GM19372 (cell line): Measurements from ENCODE around the gene MED22.
"Not testable (repeated sequence)": the region's sequence is repeated elsewhere in the genome, so short reads cannot be mapped to it uniquely, and the experiment has no call there.

Source experiments
- ATAC-seq: cut with Tn5 transposase; IDR thresholded peaks from one replicate; pipeline ENCODE4 v1.9.1; 2021; ENCODE audit warnings: mild to moderate bottlenecking, low read depth, moderate library complexity; ENCODE audit not compliant: unreplicated experiment

Gene MED22

DNA sequence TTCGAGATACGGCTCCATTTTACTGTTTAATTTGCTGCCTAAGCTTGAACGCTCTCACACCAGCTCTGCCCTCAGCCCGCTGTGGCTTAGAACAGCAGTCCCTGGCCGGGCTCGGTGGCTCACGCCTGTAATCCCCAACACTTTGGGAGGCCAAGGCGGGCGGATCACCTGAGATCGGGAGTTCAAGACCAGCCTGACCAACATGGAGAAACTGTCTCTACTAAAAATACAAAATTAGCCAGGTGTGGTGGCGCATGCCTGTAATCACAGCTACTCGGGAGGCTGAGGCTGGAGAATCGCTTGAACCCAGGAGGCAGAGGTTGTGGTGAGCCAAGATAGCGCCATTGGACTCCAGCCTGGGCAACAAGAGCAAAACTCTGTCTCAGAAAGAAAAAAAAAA is 29.3 kb upstream of the MED22 start:
- not testable (repeated sequence) for ATAC-seq

DNA sequence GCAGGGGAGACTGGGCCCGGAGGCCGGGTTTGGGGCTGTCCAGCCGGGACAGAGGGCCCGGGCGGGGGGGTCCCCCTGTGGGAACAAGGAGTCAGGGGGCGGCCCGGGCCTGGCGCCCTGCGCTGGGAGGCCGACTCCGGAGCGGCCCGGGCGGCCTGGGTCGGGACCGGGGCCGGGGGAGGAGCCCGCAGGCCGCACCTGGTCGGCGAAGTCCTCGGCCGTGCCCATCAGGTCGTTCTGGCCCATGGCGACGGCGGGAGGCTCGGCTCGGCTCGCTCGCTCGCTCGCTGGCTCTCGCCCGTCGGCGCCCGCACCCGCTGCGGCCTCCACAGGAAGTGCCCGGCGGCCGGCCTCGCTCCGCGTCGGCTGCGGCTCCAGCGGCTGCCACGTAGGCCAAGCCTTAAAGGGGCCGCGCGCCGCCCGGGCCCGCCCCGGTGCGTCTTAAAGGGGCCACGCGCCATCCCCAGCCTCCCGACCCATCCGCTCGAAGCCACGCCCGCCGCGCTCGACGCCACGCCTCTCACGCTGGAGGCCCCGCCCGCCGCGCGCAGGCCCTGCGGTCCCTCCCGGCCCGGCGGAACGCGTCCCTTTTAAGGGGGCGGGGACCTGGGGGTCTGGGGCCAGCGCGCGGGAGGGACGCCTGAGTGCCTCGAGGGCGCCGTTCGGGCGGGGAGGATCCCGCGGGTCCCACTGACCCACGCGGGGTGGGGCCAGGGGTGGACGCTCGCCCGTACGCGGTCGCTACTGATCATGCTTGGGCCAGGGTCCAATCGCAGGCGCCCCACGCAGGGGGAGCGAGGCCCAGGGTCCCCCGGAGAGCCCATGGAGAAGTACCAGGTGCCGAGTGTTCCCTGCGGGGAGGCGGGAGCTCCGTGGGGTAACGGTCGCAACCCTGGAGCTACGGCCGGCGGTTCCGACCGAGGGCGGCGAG is 28.1 kb upstream of the MED22 start, which contains the start of the genes STKLD1 and SURF4:
Gene STKLD1, plus strand, starts transcription at position 643 of the 931 bp plus-strand sequence. Its CDS starts 108 bp downstream, at position 751.
Gene SURF4, minus strand, starts transcription at position 337 of the 931 bp plus-strand sequence. Its CDS starts 91 bp downstream, at position 246.
- ATAC-seq = peak; percentile 93

DNA sequence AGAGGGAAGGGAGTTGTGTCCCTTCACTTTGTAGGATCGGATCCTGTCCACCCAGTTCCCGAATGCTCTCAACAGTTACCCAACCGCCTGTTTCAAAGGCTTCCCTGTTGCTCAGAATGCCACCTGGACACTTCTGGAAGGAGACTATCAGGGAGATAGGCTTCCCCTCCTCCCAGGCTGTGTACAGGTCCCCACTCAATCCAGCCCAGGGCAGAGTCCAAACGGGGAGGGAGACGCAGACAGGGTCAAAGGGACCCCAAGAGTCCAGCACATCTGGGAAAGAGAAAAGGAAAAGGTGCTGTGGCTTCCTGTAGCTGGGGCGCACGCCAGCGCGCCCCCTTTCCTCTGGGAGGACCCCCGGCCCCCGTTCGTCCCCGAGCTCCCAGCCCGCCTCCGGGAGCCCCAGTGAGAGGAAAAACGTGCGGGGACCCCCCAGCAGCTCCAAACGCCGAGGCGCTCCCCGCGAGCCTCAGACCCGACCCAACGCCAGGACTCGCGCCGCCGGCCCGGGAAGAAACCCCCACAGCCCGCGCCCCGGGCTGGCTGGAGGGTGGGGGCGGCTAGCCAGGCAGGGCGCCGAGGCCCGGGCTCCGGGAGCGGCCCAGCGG is 27.3 kb upstream of the MED22 start:
- ATAC-seq = peak; percentile 1

DNA sequence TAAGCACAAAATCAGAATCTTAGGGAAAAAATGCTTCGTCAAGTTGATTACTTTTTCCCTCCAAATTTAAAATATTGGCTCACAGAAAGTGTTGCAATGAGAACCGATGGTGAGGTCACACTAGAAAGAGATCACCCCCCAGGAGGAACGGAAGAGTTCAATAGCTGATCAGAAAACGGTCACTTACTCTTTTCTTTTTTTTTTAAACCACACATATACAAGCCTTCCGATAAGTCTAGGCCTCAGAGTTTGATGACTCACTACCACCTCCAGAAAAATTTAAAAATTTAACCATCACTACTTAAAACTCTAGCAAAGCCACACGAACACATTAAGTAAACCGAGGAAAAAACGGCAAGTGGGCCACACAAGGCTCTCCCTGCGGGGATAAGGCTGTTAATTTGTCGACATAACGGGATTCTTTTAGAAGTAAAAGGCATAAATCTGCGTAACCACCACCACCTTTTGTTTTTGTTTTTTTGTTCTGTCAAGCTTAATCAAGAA is 26.7 kb upstream of the MED22 start:
- no peak for ATAC-seq

DNA sequence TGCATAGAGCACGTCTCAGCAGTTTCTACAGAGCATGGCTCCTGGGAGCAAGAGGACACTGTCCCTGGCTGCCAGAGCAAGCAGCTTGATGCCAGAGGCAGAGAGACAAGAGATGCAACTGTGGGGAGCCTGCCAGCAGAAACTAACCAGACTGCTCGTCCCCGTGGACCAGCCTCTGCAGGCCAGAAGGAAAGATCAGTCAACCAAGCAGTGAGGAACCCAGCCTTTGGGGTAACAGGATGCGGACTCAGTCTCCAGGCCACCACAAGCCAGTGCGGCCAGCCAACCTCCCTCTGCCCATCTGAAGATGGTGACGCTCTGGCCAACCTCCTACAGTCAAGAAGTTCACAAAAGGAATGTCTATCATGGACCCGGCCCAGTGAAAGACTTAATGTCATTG is 24.2 kb upstream of the MED22 start:
- ATAC-seq = no peak

DNA sequence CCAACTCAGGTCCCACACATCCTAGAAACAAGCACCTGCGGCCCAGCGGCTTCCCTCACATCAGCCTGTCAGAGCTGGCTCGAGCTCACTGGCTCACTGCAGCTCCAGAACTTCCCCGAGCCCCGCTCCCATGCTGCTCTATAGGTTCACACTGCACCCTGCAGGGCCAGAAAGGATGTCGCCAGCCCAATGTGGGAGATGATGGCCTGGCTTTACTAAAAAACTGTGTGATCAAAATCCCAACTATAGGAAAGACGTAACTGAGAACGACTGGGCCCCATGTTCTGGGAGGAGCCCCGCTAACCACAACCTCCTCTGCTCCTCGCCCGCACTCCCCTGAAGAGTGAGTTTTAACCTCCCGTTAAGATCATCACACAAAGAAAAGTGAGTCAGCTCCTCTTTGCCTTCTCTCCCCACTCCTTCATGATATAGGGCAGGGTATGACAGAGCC is 23.4 kb upstream of the MED22 start:
- ATAC-seq = no peak

DNA sequence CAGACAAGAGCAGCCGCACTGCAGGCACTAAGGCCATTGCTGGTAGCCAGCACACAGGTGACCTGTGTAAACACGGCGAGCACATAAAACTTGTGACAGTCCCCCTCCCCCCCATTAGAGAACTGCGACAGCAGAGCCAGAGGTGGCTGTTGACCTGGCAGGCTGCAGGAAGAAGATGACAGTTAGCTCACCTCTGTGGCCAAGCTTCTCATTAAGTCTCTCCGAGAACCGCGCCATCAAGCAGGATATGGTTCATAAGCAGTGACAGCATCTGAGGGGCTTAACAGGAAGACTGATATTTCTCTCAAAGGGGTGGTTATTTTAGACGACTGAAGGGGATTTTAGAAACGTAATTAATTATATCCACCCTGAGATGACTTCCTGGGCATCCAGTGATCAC is 22.8 kb upstream of the MED22 start:
- ATAC-seq = no peak

DNA sequence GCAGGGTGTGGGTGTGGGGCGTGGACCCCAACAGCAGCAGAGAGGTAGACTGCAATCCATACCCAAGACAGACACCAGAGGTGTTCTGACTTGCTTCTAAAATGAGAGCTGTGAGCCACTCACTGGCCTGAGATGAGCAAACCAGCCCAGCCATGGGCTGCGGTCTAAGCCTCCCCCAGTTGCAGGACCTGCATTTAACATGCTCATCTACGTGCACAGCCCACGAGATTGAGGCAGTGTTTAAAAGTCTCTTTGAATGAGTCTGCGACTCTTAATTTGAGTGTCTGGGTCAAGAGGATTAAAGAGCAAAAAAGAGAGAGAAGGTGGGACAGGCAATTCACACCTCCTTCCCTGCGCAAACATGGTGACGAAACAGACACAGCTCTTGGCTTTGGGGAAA is 22.0 kb upstream of the MED22 start:
- no peak for ATAC-seq

DNA sequence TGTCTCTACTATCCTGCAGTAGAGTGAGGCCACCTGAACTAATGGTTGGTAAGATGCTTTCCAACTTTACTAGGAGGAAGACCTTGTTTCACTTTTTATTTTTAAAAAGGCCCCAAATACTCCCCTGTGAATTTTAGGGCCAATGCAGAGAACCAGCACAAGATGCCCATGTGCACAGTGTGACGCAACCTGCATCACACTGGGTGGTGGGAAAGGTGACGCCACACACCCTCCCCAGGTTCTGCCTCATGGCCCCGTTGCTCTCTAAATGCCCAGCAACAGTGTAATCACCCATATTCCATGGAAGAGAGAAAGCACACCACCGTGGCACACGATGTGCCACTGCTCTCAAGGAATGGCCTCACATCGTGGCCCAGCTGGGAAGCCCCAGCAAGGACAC is 21.5 kb upstream of the MED22 start:
- no peak for ATAC-seq

DNA sequence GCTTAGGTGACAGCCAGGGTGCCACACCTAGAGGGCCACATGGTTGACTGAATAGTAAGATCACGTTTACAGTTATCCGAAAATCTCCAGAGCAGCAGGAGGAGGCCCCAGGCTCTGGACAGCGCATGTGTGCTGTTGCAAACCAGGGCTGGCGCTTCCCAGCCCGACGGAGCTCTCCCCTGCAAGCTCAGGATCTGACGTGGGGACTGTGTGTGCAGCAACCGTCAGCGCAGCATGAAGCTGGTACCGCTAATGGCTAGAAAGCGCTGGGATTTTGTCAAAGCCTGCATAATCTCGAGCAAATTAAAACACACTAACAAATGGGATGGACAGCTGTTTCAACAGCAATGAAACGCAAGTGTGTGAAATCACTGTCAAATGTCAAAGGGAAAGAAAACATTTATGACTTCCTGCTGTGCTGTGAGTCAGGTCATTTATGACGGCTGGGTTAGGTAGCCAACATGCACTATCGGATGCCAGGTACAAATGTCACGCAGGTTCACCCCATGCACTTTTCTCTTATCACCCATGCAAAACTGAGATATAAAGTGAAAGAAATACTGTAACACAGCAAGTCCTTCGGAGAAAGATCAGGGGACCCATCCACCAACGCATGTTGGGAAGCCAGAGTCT is 20.4 kb upstream of the MED22 start:
- no peak for ATAC-seq

DNA sequence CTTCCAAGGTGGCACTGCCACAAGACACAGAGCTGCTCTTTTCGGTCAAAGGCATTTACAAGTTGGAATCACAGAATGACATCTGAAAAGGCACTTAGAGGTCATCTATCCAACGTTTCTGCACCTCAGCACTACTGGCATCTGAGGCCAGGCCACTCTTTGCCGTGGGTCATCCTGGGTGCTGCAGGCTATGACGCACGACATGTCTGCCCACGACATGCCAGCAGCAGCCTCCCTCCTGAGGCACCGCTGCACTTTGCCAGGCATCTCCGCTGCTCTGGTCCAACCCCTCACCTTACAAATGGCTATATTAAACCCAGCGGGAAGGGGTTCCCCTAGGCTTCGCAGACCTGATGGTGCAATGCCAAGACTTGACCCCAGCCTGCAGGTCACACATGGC is 19.8 kb upstream of the MED22 start:
- ATAC-seq = no peak

DNA sequence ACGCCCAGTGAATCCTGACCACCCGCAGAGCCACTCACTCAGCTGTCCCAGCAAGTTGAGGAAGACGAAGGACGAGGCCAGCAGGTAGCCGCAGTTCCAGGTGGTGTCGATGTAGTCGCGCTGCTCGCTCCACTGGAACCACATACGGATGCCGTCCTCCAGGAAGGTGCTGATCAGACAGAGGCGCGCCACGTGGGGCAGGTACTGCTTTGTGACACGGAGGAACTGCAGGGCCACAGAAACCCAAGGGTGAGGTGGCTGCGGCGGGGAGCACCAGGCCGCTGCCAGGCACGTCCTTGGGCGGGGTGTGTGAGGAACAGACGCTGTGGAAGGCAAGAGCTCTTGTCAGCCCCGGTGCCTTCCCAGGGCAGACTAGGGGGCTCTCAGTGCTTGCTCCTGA is 19.3 kb upstream of the MED22 start:
- ATAC-seq = no peak

DNA sequence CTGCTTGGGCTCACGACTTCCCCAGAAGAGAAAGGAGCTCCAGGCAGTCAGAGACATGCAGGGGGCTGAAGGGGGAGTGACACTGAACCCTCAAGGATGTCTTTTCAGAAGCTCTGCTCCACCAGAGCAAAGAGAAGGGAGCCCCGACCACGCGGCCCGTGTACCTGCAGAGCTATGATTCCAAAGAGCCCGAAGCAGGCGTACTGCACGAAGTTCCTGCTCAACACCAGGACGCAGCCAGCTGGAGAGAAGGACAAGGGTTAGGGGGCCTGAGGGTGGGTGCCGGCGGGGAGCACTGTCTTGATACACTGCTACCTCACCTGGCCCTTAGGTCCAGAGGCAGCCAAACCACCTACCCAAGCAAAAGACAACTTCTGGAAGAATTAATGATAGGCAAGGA is 18.5 kb upstream of the MED22 start:
- no peak for ATAC-seq

DNA sequence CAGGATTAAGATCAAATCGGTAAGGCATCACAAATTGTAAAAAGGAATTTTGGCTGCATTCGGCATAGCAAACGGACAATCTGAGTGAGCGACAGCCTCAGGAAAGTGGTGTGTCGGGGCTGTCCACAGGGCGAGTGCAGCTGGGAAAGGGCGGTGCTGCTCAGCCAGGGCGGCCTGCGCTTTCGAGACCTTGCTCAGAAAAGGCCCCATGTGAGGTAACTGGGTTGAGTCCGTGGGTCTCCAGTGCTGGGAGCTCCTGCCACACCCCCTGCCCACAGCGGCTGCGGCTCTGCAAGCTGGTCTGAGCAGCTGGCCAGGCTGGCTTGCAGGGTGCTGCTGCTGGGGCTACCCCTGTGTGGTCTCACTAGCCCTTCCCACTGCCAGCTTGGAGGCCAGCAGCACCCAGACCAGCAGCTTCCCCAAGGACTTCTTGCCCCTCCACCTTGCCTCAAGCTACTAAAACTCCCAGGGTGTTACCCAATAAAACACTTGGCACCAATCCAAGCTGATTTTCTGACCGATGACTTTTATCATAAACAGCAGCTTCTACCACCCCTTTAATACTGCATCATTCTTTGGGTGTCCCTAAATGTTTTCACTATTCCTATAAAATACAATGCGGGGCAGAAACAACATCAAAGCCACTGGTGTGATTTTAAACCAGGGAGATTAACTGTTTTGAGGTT is 14.6 kb upstream of the MED22 start:
- ATAC-seq = no peak

DNA sequence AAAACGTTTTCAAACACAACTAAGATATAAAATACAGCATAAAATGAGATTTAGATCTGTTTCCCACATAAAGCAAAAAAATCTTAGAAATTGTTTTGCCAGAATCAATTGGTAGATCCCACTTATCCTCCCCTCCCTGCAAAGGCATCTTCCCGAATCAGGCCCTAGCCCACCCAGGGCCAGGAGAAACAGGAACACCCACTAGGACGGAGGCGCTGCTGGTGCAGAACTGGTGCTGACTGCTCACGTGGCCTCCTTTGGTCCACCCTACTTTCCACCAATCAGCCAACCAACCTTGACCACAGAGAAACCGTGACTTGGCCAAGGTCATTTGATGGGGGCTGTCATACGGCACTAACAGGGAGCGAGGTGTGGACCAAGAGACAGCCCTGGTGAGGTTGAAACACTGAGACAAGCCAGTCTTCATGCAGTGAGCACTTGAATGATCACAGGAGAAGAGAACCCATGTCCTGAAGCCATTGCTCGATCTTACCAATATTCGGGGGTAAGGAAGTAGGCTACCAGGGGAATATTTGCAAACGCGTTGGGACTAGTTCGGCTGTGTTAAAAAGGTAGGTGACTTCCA is 13.7 kb upstream of the MED22 start:
- ATAC-seq = no peak

DNA sequence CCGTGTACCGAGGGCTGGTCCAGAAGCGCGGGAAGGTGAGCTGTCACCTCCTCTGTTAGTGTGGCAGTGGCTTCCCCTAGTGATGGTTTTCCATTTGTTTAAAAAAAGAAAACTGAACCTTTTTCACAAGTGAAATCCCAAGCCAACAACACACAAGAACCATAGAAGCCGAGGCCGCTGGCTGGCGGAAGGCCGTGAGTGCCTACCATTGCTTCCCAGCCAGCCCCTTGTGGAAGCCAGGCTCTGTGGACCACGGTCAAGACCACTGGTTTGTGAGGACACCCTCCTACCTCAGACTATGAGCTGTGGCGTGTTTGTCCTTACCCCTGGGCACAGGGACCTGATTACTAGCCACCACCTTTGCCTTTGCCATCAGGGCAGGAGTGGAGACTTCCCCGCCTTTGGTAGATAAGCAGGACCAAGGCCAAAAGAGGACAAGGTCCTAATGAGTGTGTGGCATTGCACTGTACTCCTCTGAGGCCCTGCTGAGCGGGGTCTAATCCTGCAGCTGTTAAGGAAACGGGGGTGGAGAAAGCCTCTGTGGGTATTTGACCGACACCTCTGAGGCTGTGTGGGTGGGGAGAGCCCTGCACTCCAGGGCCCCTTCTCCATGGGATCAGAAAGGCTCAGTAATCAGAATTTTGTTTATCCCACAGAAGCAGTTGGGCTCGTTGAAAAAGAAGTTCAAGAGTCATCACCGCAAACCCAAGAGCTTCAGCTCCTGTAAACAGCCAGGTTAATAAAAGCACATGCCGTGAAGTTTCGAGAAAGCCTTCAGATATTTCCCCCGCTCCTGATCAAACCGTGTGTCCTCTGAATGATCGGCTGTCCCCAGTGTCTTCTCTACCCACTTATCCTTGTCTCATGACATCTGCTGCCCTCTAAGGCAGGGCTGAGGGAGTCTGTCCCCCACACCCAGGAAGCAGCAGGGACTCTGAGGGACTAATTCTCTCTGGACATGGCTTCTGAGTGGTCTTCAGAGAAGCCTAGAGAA is 12.8 kb upstream of the MED22 start:
- no peak for ATAC-seq

DNA sequence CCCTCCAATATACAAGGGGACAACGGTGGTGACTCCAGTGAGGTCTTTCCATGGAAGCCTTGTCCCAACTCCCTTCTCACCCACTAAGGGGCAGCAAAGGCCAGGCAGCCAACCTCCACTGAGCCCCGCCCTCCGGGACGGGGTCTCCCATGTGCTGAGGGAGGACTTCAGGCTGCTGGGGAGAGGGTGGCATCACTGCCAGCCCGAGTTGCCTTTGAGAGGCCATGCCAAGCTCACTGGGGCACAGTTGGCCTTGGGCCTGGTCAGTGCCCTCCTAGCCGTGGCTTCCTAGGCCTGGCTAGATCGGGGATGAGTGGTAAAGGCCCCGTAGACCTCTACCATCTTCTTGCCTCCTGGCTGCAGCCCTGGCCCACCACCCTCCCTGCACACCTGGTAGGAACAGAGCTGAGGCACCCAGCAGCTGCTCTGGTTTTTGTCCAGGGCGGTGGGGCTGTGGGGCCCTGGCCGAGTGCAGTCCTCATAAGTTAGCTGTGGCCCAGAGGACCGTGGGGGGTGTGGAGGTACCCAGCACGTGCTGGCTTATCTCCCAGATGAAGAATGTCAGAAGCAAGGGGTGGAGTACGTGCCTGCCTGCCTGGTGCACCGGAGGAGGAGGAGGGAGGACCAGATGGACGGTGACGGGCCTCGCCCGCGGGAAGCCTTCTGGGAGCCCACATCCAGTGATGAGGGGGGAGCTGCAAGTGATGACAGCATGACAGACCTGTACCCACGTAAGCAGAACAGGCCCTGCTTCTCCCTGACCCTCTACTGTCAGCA is 11.7 kb upstream of the MED22 start:
- ATAC-seq = no peak

DNA sequence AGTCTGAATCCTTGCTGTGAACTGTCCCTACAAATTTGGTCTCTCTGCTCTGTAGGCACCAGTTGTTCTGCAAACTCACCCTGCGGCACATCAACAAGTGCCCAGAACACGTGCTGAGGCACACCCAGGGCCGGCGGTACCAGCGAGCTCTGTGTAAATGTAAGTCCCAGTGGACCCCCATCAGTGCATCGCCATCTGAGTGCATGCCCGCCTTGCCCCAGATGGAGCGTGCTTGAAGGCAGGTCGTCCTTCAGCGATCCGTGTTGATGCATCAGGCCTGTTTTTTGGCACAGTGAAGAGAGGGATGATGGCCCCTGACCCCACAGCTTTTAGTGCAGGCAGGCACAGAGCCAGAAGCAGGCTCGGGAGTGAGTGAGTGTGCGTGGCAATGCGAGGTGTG is 9.7 kb upstream of the MED22 start:
- ATAC-seq = no peak
